ENCODE data around the gene PRICKLE4.

- no peak for TF ChIP-seq CTCF (IDR thresholded peaks at IDR 0.05)
- TF ChIP-seq EP300 (IDR thresholded peaks at IDR 0.05) = no peak
These were observed 8.8 kb downstream of the PRICKLE4 start for GRCh38 chr6:41789390-41789724.

All from tibial nerve (tissue), 4 donors.